H1 (cell line): Measurements from ENCODE around the gene NFIC. TPM values are rescaled to one million over a fixed set of nuclear protein-coding genes. Genes with fewer than 3 reads are reported as not detected.

Source experiments
- CHD1 ChIP-seq: IDR thresholded peaks from 2 replicates; pipeline ENCODE4 v1.6.1; 2012; ENCODE audit warnings: low read depth, low read length, improper control_type of control experiment
- MAX ChIP-seq: IDR thresholded peaks from 2 replicates; pipeline ENCODE4 v1.6.1; 2012; ENCODE audit warnings: inconsistent platforms
- POU5F1 ChIP-seq: IDR thresholded peaks from 2 replicates; pipeline ENCODE4 v1.6.1; 2011; ENCODE audit warnings: low read depth, mild to moderate bottlenecking, low read length, moderate library complexity
- polyA plus RNA-seq, 7 experiments: library from polyadenylated mRNA; depleted of rRNA in 3 of 7; stranded (reverse) in 5 of 7; unstranded in 2 of 7; fragments of >200 nt in 5 of 7; fragments of 200-250 nt in 2 of 7; gene quantifications; 1 replicate in 5 of 7; 2 replicates in 1 of 7; 4 replicates in 1 of 7; pipeline versions ENCODE4 v1.2.1 to v1.2.3, GENCODE V29; 2011 to 2013; ENCODE audit warnings: missing spikeins in 2 of 7, mixed read lengths in 2 of 7
- total RNA-seq: library from RNA; stranded (reverse); fragmentation: NEBNext Ultra II Directional; extraction: Animal tissue kit (Norgen Biotek cat#: 25700); gene quantifications from 2 replicates; pipeline ENCODE4 v1.2.1, GENCODE V29; 2021

NFIC gene
- total and polyA plus RNA-seq, 2 of the 8 experiments (the other 6 are each of a cell fraction or from before 2014, with no cell fraction given): 0.56 to 3.2 TPM

- no peak for TF ChIP-seq POU5F1
- no peak for TF ChIP-seq CHD1
- TF ChIP-seq MAX: no peak
- TF ChIP-seq, all 59 proteins: peak for 0
Measured at GRCh38 chr19:3454656-3455392, 88.4 kb downstream of the NFIC start (continued).
